GM18502 (cell line): ENCODE results near the gene NME3.

Experiments used
- ATAC-seq: cut with Tn5 transposase; IDR thresholded peaks from one replicate; pipeline ENCODE4 v1.9.1; 2021; ENCODE audit warnings: mild to moderate bottlenecking; ENCODE audit not compliant: unreplicated experiment, poor library complexity

Gene NME3

DNA sequence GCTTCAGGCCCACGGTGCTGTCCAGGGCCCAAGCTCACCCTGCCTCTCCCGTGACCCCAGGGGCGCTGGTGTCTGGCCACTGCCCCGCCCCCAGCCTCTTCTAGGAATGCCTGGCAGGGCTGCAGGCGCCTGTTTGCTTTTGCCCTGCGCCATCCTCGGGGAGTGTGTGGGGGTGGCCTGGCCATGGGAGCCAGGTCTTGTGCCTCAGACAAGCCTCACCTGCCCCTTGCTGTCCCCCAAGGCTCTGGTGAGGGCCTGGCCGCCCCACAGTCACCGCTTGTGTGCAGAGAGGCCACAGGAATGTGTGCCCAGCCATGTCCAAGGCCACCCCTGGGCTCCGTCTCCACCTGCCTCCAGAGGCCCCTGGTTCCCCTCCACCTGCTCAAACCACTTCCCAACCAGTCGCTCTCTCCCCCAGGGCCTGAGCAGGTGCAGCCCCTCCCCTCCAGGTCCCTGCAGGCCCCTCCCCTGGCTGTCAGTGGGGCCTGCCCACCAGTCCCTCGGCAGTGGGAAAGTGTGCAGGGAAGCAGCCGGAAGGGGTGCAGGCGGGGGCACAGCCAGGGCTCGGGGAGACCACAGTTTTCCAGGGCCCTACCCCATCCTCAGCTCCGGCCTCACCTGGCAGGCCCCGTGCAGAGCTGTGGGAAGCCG, 23.0 kb upstream of the NME3 start:
- ATAC-seq, result no peak

DNA sequence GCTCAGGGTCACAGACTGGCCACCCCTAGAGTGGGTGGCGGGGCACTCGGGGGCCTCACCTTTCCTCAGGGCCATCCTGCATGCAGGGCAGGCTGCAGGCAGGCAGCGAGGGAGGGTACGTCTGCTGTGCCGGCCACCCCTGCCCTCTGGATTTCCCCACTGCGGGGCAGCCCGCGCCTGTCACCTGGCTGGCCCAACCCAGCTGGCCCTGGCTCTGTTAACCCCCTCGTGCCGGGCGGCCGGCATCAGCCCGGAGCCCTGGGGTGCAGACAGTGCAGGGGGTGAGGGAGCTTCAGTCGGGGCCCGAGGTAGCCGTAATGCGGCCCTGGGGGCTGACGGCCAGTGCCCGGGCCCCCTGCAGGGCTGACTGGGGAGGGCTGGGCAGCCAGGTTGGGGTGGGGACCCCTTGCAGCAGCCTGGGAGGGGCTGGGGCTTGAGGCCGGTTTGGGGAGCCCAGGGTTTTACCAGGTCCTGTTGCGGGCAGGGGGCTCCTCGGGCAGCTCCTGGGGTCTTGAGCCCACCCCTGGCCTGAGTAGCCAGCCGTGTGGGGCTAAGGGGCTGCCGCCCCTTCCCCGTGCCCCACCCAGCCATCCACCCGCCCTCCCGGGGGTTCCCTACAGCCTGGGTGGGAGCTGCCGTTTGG, 22.4 kb upstream of the NME3 start, which contains the start of gene IGFALS:
Gene IGFALS (minus strand): TSS at position 128 of the 643 bp plus-strand sequence. CDS start 53 bp downstream, at position 75.
- no peak for ATAC-seq

DNA sequence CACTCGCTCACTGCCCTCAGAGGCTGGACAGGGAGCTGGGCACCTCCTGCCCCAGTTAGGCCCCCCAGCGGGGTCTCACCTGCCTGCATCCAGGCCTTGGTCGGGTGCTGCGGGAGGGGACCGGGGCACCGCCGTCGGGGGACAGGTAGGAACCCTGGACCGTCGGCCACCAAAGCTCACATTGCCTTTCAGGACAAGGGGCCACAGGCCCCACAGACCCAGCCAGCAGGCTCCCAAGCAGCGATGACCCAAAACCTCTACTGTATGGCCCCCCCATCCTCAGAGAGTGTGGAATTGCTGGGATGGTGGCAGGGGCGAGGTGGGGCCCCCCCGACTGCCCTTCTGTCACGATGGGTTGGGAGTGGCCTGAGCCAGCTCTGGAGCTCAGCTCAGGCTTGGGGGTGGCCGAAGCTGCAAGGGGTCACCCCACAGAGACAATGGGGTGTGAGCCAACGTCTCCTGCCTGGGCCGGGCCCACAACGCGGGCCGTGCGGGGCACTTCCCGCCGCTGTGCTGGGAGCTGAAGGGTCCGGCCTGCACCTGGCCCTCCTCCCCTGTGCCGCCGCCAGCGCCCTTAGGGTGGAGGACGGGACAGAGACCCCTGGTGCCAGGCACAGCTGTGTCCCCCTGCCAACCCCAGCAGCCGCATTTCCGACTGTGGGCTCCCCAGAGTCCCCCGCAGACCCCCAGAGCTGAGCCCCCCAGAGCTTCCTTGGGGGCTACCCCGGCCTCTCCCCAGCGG, 21.7 kb upstream of the NME3 start:
- no peak for ATAC-seq

DNA sequence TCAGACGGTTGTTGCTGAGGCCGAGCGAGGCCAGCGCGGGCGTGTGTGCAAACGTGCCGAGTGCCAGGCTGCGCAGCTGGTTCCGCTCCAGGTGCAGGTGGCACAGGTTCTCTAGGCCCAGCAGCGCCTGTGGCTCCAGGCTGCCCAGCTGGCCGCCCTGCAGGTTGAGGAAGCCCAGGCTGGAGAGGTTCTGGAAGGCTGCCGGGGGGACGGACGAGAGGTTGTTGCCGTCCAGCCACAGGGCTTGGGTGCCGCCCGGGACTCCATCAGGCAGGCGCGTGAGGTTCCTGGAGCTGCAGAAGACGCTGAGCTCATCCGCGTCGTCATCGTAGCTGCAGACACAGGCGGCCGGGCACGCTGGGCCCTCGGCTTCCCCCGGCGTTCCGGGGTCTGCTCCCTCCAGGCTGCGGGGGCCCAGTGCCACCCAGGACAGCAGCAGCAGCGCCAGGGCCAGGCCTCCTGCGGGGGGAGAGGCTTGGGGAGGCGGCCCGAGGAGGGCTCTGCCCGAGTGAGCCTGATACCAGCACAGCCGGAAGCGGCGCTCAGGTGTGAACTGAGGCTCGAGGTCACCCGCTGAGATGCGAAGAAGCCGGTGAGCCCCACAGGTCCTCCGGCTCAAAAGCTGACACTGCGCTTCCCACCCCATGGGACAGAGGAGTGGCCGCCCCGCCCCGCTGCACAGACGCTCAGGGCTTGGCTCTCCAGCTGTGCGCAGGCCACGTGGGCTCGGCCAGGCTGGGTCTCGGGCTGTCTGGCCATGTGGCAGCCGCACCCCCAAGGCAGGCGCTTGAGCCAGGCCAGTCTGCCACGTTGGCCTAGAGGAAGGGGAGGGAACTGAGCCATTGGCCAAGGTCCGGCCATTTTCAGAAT, 20.8 kb upstream of the NME3 start:
- no peak for ATAC-seq

DNA sequence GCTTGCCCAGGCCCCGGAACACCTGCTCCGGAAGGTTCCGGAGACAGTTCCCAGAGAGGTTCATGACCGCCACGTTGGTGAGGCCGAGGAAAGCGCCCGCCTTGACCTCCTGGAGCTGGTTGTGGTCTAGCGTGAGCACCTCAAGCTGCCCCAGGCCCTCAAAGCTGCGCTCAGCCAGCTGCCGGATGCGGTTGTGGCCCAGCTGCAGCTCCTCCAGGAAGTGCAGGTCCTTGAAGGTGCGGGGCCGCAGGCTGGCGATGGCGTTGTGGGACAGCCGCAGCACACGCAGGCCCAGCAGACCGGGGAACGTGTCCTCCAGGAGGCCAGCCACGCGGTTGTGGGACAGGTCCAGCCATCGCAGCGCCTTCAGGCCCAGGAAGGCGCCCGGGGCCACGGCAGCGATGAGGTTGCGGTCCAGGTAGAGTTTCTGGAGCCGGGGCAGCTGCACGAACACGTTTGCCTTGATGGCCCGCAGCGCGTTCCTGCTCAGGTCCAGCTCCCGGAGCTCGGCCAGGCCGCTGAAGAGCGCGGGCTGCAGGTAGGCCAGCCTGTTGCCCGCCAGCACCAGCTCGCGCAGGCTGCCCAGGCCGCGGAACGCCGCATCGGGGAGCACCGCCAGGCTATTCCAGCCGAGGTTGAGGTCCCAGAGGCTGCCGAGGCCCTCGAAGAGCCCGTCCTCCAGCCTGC, 20.1 kb upstream of the NME3 start:
- no peak for ATAC-seq

DNA sequence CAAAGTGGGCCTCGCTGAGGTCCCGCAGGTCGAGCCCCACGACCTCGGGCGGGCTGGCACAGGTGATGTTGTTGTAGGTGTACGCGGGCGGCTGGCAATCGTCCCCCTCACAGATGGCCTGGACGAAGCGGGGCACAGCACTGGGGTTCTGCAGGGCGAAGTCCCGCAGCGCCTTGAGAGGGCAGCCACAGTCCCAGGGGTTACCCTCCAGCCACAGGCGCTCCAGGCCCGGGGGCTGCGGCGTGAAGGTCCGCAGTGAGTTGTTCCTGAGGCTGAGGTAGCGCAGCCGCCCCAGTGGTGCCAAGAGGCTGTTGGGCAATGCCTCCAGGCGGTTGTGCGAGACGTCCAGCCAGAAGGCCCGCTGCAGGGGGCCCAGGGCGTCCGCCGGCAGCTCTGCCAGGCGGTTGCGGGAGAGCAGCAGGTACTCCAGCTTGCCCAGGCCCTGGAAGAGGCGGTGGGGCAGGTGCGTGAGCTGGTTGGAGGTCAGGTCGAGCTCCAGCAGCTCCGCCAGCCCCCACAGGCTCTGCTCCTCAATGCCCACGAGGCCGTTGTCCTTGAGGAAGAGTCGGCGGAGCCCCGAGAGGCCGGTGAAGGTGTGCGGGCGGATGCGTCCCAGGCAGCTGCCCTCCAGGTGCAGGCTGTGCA, 19.4 kb upstream of the NME3 start:
- no peak for ATAC-seq

DNA sequence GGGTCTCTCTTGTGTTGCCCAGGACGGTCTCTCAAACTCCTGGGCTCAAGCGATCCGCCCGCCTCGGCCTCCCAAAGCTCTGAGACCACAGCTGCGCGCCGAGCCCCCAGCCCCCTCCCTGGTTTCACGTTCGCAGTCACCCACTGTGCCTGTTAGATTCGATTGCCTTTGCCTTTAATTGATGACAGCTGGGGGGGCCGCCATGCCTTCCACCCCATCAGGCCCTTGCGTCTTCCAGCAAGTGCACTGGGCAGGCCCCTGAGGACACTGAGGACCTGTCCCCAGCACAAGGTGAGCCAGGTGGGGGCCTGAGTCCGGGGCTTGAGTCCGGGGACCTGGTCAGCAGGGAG, 18.9 kb upstream of the NME3 start:
- ATAC-seq, result no peak

DNA sequence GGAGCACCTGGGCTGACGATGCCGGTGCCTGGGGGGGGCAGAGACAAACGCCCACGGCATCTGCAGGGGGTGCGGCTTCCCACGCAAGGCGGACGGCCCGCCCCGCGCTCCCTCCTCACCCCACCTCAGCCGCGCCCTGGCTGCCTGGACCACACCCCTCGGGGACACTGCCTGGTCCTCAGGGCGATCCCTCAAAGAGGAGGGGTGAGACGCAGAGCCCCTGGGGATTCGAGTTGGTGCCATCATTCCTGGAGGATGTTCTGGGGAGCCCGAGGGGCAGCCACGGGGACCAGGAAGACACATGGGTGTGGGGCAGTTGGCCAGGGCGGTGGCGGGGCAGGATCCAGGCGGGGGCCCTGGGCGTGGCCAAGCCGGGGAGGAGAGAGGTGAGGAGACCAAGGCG, 18.3 kb upstream of the NME3 start:
- ATAC-seq, result no peak

DNA sequence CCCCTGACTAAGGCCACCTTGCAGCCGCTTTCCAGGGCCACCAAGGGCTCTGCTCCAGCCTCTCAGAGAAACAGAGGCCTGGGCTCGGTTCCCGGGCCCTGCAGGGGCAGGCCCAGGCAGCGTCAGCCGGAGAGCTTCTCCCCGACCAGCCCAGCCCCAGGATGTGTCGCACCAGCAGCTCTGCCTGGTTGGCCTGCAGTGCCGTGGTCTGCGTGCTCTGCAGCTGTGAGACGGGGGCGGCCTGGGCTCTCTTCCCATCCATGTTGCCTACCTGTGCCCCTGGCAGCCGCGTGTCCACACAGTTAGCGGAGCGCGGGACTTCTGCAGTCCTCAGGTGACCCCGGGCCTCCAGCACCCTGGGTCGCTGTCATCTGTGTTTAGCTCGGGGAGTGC, 17.4 kb upstream of the NME3 start:
- no peak for ATAC-seq

DNA sequence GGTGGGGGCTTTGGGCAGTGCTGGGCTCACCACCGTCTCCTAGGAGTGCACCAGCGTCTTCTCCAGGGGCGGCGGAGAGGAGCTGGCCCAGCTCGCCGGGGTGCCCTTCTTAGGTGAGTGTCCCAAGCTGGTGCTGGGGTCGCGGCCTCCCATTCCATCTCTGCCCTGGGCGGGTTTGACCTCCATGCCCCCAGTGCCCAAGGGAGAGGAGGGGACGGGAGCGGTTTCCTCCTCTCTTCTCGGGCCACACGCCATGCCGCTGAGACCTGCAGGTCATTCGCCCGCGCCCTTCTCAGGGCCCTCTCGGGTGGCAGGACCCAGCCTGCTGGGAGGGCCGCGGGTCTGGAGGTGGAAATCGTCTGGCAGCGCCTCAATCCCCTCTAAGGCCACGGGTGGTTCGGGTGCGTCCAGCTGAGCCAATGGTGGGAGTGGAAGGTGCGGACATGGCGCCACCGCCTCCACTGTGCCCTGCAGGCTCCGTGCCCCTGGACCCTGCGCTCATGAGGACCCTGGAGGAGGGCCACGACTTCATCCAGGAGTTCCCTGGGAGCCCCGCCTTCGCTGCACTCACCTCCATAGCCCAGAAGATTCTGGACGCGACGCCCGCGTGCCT, 16.9 kb upstream of the NME3 start:
- ATAC-seq, result no peak

DNA sequence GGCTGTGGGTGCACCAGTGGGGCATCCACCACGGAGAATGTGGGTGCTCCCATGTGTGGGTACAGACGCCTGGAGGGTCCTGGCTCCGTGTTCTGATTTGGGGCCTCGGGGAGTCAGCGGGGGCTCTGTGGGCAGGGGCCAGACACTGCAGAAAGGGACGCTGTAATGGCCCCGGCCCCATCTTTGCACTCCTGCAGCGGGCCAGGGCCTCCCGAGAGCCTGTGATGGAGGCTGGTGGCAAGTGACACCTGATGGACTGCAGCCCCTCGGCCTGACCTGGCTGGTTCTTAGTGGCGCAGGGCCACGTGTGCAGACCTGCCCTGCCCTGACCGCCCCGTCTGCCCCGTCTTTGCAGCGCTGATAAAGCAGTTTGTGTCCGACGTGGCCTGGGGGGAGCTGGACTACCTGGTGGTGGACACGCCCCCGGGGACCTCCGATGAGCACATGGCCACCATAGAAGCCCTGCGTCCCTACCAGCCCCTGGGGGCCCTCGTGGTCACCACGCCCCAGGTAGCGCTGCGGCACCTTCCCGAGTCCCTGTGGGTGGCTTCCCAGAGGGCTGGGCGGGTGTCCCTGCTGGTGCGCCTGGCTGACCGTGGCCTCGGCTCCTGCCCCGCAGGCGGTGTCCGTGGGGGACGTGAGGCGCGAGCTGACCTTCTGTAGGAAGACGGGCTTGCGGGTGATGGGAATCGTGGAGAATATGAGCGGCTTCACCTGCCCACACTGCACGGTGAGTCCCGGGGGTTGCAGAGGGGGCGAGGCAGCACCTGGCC, 16.2 kb upstream of the NME3 start:
- ATAC-seq, result no peak

DNA sequence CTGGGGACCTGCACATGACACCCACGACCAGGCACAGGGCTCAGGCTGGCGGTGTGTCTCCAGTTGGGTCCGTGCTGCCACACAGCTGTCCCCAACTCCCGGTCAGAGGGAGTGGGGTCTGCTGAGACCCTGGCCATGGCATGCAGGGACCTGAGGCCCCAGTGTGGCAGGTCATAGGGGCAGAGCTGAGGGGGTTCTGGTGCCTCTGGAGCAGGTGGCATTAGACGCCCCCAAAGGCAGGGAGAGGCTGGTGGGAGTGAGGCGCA, 15.6 kb upstream of the NME3 start:
- ATAC-seq, result no peak

DNA sequence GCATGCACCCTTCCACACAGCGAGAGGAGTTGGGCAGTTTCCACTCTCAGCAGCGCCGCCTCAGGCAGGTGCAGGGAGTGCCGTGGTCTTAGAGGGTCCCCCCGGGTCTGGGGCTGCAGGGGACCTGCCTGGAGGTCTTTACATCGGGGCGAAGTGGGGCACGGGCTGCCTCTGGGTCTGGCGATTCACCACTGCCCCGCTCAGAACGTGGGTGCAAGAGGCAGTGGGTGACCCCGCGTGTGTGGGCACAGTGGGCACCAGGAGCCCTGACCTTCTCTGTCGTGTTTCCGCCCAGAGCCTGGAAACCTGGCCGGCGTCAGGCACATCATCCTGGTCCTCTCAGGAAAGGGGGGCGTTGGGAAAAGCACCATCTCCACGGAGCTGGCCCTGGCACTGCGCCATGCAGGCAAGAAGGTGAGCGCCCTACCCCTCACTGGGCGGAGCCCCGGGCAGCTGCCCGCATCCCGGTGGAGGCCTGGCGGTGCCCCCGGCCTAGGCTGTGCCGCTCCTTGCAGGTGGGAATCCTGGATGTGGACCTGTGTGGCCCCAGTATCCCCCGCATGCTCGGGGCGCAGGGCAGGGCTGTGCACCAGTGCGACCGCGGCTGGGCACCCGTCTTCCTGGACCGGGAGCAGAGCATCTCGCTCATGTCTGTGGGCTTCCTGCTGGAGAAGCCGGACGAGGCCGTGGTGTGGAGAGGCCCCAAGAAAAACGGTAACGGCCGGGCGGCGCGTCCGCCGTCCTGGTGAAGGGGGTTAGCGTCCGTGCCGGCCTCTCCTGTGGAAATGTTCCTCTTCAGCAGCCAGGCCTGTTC, 15.1 kb upstream of the NME3 start:
- ATAC-seq, result no peak

DNA sequence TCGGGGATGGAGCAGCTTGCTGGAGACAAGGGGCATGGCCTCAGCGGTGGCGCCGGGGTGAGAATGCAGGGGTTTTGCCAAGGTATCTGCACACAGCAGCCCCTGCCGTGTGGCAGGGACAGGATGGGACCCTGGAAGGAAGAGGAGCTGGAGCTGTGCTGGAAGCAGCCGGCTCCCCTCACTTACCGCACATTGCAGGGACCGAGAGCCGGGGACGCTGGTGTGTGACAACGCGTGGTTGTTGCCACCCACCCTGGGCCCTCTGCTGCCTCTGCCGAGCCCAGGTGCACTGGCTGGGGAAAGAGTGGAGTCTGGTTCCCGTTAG, 14.5 kb upstream of the NME3 start:
- no peak for ATAC-seq

DNA sequence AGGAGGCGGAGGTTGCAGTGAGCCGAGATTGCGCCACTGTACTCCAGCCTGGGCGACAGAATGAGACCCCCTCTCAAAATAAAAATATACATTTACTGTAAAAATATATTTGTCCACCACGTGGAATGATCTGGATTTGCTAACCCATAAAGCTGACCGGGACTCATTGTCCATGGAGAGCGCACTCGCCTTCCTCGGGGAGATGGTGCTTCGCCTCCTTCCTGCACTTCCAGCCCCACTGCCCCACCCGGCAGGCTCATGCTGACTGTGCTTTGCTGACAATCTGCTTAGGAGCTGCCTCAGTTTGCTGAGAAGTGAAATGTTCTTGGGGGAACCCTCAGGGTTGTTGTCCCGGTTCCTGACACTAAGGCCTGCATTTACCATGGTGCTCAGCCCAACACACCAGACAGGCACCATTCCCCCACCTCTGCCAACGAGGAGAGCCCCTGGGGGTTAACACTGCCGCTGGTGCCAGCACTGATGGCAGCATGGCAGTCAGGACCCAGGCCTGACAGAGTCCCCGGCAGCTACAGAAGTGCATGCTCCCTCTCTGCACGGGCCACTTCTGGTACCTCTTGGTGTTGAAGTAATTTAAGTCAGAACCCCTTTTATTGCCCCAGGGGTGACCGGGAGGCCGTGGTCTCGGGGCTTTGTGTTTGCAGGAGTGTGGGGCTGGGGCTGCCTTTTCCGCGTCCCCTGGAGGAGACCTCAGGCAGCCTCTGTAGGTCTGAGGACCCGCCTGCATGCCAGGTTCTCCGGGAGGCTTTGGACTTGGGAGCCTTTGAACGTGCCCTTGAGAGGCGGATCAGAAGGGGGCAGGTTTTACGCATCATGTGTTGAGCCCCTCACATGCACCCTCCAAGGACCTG, 13.9 kb upstream of the NME3 start:
- no peak for ATAC-seq

DNA sequence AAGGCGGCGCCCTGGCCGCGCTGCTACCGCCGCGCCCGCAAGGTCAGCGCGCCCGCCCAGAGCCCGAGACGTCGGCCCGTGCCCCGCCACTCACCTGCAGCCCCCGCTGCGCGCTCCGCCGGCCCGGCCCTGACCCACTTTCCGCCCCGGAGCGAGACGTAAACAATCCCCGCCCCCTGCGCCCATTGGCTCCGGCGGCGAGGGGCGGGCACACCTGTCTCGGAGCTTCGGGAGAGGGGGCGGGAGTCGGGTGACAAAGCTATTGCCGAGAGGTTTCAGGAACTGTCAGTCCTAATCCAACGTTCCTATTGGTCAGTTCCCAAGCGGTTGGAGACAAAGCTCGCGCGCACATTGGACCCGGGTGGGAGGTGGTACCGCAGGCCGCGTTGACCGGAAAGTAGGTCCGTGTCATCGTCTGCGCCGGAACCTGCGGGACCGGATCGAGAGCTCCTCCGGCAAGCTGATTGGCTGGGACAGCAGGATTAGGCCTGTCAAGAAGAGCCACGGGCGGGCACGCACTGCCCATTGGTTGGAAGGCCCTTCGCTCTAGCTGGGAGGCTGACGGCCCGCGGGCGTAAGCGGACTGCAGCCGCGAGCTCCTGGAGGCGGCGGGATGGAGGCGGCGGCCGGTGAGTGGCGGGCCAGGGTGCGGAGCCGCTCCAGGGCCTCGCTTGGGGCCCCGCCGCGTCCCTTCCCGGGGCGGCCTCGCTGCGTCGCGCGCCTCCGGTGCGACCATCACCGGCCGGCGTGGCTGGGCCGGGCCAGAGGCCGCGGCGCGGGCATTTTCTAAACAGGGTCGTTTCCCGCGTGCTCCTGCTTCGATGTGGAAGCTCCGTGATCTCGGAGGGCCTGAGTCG, 11.3 kb upstream of the NME3 start, which contains the start of the genes NUBP2 and SPSB3:
Gene NUBP2 (plus strand): TSS at position 553 of the 857 bp plus-strand sequence. CDS start 61 bp downstream, at position 614.
Gene SPSB3 (minus strand): TSS at position 164 of the 857 bp plus-strand sequence. CDS start 1,088 bp downstream, outside the sequence.
- peak; percentile 85 for ATAC-seq
